ENCODE results near the gene EEF1G. TPM values are rescaled to one million over a fixed set of nuclear protein-coding genes. Genes with fewer than 3 reads are reported as not detected.

The EEF1G gene
- total RNA-seq, 1 donor from 2014 or later = 1,298 TPM

DNA sequence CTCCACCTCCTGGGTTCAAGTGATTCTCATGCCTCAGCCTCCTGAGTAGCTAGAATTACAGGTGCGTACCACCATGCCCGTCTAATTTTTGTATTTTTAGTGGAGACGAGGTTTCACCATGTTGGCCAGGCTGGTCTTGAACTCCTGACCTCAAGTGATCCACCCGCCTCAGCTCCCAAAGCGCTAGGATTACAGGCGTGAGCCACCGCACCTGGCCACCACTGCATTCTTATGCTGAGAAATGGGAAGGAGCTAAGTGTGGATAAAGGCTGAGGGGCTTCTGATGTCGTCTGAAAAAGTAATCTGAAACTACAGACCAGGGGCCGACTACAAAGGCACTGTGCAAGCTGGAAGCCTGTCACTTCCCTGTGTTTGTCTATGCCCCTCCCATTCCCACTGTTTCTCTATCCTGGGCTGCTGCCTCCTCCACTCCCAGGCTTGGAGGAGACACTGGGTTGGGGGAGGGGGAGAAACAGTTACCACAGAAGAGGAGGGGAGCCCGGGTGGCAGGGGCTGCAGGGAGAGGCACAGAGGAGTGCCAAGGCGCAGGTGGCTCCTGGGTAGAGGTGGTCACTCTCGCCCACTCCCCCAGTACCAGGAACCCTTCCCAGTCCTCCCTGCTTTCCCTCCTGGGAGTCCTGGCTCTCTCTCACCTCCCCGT, 30.9 kb upstream of the EEF1G start:
- no peak for TF ChIP-seq EZH2 (IDR thresholded peaks at IDR 0.05; ENCODE audit: insufficient read depth, low read length)
- TF ChIP-seq, protein P1, sequence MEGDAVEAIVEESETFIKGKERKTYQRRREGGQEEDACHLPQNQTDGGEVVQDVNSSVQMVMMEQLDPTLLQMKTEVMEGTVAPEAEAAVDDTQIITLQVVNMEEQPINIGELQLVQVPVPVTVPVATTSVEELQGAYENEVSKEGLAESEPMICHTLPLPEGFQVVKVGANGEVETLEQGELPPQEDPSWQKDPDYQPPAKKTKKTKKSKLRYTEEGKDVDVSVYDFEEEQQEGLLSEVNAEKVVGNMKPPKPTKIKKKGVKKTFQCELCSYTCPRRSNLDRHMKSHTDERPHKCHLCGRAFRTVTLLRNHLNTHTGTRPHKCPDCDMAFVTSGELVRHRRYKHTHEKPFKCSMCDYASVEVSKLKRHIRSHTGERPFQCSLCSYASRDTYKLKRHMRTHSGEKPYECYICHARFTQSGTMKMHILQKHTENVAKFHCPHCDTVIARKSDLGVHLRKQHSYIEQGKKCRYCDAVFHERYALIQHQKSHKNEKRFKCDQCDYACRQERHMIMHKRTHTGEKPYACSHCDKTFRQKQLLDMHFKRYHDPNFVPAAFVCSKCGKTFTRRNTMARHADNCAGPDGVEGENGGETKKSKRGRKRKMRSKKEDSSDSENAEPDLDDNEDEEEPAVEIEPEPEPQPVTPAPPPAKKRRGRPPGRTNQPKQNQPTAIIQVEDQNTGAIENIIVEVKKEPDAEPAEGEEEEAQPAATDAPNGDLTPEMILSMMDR (IDR thresholded peaks at IDR 0.05; ENCODE audit: insufficient read depth, low read depth, low read length) = no peak
- no peak for FAIRE-seq
- Histone ChIP-seq H3K36me3 (ENCODE audit: insufficient read depth, low read length) (peaks cover 12% of the 10 kb centered on the region), H3K27me3 (ENCODE audit: insufficient read depth, low read length) (no peaks in the 10 kb centered on the region), H3K4me1 (ENCODE audit: insufficient read depth, low read length) (peaks cover 17% of the 10 kb centered on the region), H3K4me3 (ENCODE audit: insufficient read depth, low read depth, low read length) (no peak overlapping the region), H2AFZ (ENCODE audit: low read depth, low read length) (no peak overlapping the region), H4K20me1 (ENCODE audit: insufficient read depth, low read length) (peaks cover 24% of the 10 kb centered on the region), H3K9me3 (ENCODE audit: insufficient read depth, low read depth, low read length) (no peaks in the 10 kb centered on the region), H3K4me2 (ENCODE audit: low read length) (no peak overlapping the region), H3K27ac (ENCODE audit: low read depth, low read length) (no peak overlapping the region), H3K79me2 (ENCODE audit: insufficient read depth, low read length) (peaks cover 19% of the 10 kb centered on the region), H3K9ac (ENCODE audit: low read length) (no peak overlapping the region)
- H3K27ac Mint-ChIP-seq (ENCODE audit: unreplicated experiment) = peak overlapping the region; percentile 34
- H3K27me3 Mint-ChIP-seq (ENCODE audit: low read depth, unreplicated experiment) = peaks cover 6% of the 10 kb centered on the region
- H3K4me3 Mint-ChIP-seq (ENCODE audit: unreplicated experiment) = no peak overlapping the region
- DNase-seq (ENCODE audit: low read depth) = no peak
- no peaks in the 10 kb centered on the region for H3K9me3 Mint-ChIP-seq (ENCODE audit: unreplicated experiment)
- peaks cover 7% of the 10 kb centered on the region for H3K4me1 Mint-ChIP-seq (ENCODE audit: low read depth, unreplicated experiment)
- peaks cover 39% of the 10 kb centered on the region for H3K36me3 Mint-ChIP-seq (ENCODE audit: low read depth, unreplicated experiment)

DNA sequence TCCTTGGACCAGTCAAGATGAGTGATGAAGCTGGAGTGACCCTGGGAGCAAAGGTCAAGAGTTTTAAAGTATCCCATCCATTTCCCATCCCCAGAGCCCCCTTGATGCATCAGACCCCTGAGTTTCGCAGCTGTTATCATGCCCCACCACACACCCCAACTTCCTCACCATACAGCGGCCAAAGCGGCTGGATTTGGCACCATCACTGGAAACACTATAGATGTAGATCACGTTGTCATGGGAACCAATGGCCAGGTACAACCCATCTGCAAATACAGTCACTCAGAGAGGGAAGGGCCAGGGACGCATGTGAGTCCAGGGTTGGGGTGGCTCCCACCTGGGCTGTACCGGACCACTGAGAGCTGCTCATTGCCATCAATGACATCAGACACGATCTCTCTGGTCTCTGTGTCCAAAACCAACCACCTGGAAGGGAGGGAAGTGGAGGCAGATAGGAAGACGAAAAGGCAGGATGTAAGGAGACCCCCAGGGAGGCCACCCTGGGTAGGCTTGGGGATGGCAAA, 30.1 kb upstream of the EEF1G start:
- peaks cover 38% of the 10 kb centered on the region for H3K36me3 Mint-ChIP-seq (ENCODE audit: low read depth, unreplicated experiment)
- no peak overlapping the region for H3K27ac Mint-ChIP-seq (ENCODE audit: unreplicated experiment)
- peaks cover 13% of the 10 kb centered on the region for H3K36me3 ChIP-seq (ENCODE audit: insufficient read depth, low read length)
- no peak for FAIRE-seq
- H3K4me2 ChIP-seq (ENCODE audit: low read length) = no peak overlapping the region
- no peak for DNase-seq (ENCODE audit: low read depth)
- no peaks in the 10 kb centered on the region for H3K9me3 ChIP-seq (ENCODE audit: insufficient read depth, low read depth, low read length)
- no peak overlapping the region for H2AFZ ChIP-seq (ENCODE audit: low read depth, low read length)
- peaks cover 24% of the 10 kb centered on the region for H3K4me1 ChIP-seq (ENCODE audit: insufficient read depth, low read length)
- no peak overlapping the region for H3K4me3 ChIP-seq (ENCODE audit: insufficient read depth, low read depth, low read length)
- TF ChIP-seq EZH2 (IDR thresholded peaks at IDR 0.05; ENCODE audit: insufficient read depth, low read length) = no peak
- TF ChIP-seq, protein P1 (IDR thresholded peaks at IDR 0.05; ENCODE audit: insufficient read depth, low read depth, low read length) = no peak
- no peak overlapping the region for H3K9ac ChIP-seq (ENCODE audit: low read length)
- H3K79me2 ChIP-seq (ENCODE audit: insufficient read depth, low read length) = peaks cover 27% of the 10 kb centered on the region
- H3K27me3 ChIP-seq (ENCODE audit: insufficient read depth, low read length) = no peaks in the 10 kb centered on the region
- H3K4me1 Mint-ChIP-seq (ENCODE audit: low read depth, unreplicated experiment) = peaks cover 12% of the 10 kb centered on the region
- H3K27ac ChIP-seq (ENCODE audit: low read depth, low read length) = no peak overlapping the region
- peaks cover 6% of the 10 kb centered on the region for H3K27me3 Mint-ChIP-seq (ENCODE audit: low read depth, unreplicated experiment)
- peaks cover 29% of the 10 kb centered on the region for H4K20me1 ChIP-seq (ENCODE audit: insufficient read depth, low read length)
- no peaks in the 10 kb centered on the region for H3K9me3 Mint-ChIP-seq (ENCODE audit: unreplicated experiment)
- H3K4me3 Mint-ChIP-seq (ENCODE audit: unreplicated experiment) = peak overlapping the region; percentile 68

DNA sequence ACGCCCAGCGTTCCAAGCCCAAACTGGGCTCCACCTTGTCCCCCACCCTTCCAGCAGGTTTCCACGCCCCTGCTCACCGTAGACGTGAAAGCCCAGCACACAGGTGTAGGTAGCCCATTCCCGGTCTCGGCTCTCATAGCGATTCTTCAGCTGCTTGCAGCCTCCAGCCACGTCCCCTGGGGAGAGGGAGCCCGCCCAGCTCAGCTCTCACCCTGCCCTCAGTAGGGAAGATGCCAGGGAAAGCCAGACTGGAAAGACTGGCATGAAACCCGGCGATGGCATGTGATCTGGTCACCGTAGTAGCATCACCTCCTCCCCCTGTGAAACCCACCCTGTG, 29.3 kb upstream of the EEF1G start:
- peaks cover 13% of the 10 kb centered on the region for H3K36me3 ChIP-seq (ENCODE audit: insufficient read depth, low read length)
- no peak overlapping the region for H3K4me3 ChIP-seq (ENCODE audit: insufficient read depth, low read depth, low read length)
- peaks cover 35% of the 10 kb centered on the region for H3K79me2 ChIP-seq (ENCODE audit: insufficient read depth, low read length)
- FAIRE-seq = no peak
- H3K27ac ChIP-seq (ENCODE audit: low read depth, low read length) = no peak overlapping the region
- Mint-ChIP-seq H3K4me1 (ENCODE audit: low read depth, unreplicated experiment) (peaks cover 20% of the 10 kb centered on the region), H3K9me3 (ENCODE audit: unreplicated experiment) (no peaks in the 10 kb centered on the region), H3K4me3 (ENCODE audit: unreplicated experiment) (peak overlapping the region; percentile 68), H3K36me3 (ENCODE audit: low read depth, unreplicated experiment) (peaks cover 39% of the 10 kb centered on the region), H3K27ac (ENCODE audit: unreplicated experiment) (peak overlapping the region; percentile 43), H3K27me3 (ENCODE audit: low read depth, unreplicated experiment) (peaks cover 6% of the 10 kb centered on the region)
- peaks cover 26% of the 10 kb centered on the region for H3K4me1 ChIP-seq (ENCODE audit: insufficient read depth, low read length)
- peaks cover 37% of the 10 kb centered on the region for H4K20me1 ChIP-seq (ENCODE audit: insufficient read depth, low read length)
- TF ChIP-seq EZH2 (IDR thresholded peaks at IDR 0.05; ENCODE audit: insufficient read depth, low read length) = no peak
- TF ChIP-seq, protein P1 (IDR thresholded peaks at IDR 0.05; ENCODE audit: insufficient read depth, low read depth, low read length) = no peak
- no peaks in the 10 kb centered on the region for H3K27me3 ChIP-seq (ENCODE audit: insufficient read depth, low read length)
- DNase-seq (ENCODE audit: low read depth) = no peak
- H3K4me2 ChIP-seq (ENCODE audit: low read length) = peak overlapping the region; percentile 89
- H3K9ac ChIP-seq (ENCODE audit: low read length) = peak overlapping the region; percentile 72
- peak overlapping the region; percentile 87 for H2AFZ ChIP-seq (ENCODE audit: low read depth, low read length)
- no peaks in the 10 kb centered on the region for H3K9me3 ChIP-seq (ENCODE audit: insufficient read depth, low read depth, low read length)
